HG02970 (cell line): ENCODE measurements around the gene NXN.
"Not testable (repeated sequence)": the region's sequence is repeated elsewhere in the genome, so short reads cannot be mapped to it uniquely, and the experiment has no call there.

Experiments used
- ATAC-seq: cut with Tn5 transposase; IDR thresholded peaks from one replicate; pipeline ENCODE4 v1.9.1; 2021; ENCODE audit warnings: mild to moderate bottlenecking, moderate library complexity, moderate number of reproducible peaks; ENCODE audit not compliant: unreplicated experiment, low FRiP score

The NXN gene

DNA sequence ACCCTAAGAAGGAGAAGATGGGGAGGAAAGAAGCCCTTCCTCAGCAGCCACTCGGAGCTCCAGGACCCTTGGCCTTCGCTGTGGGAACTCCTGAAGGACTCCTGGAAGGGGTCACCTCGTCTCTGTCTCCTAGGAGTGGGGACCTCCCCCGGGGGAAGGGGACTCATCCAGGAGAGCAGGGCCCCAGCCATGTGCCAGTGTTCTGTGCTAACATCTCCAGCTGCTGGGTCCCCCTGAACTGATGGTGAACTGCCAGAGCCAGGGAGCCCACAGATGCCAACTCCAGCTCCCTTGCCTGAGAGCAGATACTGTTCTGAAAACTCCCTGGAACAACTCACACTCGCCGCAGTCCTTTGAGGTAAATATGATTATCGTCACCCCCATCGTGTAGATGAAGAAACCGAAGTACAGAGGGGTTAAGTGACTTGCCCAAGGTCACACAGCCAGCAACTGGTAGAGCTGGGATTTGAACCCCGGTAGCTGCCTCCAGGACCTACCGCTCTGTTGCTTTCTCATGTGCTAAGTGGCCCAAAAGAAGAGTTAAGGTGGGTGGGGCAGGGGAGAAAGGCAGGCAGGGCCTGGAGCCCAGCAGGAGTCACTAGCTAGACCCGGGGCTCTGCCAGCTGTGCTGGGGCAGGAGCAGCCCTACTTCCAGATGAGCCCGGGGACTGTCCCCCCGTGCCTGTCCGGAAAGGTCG is 27.9 kb upstream of the NXN start:
- no peak for ATAC-seq

DNA sequence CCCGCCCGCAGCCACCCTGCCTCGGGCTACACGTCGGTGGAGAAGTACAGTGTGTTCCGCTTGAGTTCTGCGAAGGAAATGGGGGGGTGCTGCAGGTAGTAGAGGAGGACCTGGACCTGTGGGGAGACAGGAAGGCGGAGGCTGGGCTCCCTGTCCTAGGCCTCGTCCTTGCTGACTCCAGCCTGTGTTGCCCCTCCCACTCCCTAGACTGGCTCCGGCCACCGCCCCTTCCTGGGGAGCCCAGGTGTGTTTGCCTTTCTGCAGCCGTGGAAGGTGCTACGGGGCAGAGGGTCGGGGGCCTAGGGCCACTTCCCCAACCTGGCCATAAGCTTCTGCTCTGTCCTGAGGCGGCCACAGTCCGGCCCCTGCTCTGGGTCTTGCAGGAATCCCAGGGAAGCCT is 26.5 kb upstream of the NXN start:
- ATAC-seq: no peak

DNA sequence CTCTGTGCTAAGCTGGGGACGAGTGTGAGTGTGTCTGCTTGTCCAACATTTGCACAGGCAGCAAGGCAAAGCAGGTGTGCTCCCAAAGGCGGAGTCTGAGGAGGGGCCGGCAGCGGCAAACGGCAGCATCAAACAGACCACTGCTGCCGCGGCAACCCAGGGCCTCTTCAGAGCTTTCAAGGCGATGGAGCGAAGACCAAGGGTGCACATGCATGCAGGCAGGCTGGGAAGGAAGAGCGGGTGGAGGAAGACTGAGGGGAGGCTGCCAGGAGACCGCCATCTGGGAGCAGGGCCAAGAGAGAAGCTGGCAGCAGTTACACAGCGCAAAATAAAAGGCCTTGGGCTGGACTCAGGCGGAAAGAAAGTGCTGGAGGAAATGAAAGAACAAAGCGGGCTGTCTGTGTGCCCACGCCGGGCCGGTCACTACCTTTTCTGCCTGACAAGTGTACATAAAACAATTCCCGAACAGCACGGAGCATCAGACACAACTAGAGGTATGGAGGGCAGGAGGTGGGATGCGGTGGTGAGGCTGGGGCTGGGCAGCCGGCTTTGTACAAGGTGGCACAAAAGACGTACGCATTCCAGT is 25.9 kb upstream of the NXN start:
- ATAC-seq: no peak

DNA sequence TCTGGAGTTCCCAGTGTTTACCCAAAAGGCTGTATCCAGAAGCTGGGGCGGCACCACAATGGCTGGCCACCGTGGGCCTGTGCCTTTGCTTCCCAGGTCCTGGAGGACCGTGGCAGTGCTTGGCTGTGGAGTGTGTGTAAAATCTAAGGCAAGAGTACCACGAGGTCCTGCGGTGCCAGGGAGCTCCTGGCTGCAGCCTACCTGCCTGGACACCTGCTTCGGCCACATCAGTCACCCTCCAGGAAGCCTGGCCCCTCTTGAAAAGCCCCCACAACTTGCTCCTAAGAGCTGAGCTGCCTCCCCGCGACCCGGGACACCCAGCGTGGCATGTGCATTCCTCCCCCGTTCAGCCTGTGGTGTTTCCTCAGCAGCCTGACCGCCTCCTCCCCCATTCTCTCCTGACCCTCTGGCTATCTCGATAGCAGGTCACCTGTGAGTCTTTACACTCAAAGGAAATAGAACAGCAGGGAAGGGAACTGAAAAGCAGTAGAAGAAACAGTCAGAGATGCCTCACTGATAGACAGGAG is 25.3 kb upstream of the NXN start:
- ATAC-seq: no peak

DNA sequence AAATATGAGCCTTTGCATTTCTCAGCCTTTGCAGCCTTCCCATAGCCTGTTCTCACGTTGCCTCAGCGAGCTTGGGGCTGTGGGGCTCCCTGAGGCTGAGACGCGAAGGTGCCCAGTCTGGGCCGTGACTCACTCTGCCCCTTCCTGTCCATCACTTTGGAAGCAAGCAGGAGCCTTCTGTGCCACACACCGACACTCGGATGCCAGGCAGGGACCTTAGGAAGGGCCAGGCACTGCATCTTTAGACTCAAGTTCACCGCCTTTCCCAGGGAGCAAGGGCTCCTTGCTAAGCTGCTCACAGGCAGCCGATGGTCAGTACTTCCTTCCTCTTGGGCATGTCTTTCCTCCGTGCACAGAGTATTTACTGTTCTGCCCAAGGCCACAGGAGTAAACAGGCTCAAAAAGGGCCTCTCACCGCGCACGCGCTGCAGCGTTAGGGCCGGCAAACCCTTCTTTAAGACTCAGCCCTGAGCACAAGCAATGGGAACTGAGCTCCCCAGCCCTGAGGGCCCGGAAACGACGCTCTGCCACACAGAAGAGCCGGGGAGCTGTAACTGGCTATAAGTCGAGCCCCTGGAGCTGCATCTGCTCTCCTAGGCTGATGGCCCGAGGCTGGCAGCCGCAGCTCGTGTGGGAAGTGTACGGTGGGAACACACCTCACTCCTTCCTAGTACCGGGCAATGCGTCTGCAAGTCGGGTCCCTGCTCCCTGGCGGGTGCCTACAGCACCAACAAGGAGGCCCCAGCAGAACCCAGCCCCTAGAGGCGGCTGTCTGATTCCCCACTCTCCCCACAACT is 24.6 kb upstream of the NXN start:
- ATAC-seq: no peak

DNA sequence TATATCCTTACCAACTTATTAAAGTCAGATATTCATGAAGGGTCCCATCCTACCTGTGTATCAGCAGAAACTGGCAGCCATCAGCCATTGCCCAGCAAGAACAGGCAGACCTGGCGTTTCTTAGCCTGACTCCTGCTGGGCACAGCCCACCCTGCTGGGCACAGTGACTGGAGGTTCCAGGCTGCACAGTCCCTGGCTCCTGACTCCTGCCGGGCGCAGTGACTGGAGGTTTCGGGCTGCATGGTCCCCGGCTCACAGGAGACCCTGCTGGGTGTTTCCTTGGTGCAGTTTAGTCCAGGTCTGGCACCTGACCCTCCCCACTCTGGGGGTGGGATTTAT is 24.0 kb upstream of the NXN start:
- no peak for ATAC-seq

DNA sequence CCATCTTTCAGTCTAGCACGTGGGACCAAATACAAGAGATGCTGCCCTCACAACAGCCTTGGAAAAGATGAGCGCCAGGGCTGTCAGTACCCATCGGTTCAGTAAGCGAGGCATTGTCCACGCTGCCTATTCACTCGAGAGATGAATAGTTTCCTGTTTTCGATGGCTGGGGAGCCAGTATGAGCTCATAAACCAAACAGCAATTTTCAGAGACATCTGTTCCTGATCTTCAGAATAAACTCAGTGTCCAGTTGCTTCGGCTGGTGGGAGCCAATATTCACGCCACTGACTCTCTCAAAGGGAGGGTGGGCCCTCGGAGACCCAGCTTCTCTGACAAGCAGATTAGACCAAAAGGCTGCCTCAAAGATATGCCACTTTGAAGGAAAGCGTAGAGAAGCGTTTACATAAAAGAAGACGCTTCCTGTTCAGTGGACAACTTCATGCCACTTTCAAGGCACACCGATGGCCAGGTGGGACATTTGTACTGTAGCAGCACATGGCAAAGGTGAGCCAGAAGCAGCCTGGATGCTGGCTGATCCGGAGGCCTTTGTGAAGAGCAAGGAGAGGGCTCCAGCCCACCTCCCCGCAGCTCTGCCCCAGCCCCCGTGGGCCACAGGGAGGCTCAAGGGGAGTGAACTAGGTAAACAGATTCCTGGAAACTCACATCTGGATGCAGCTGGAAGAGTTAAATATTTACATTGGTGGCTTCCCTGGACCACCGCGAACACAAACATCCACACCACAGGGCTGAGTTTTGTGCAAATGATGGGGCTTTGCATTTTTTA is 23.4 kb upstream of the NXN start:
- no peak for ATAC-seq

DNA sequence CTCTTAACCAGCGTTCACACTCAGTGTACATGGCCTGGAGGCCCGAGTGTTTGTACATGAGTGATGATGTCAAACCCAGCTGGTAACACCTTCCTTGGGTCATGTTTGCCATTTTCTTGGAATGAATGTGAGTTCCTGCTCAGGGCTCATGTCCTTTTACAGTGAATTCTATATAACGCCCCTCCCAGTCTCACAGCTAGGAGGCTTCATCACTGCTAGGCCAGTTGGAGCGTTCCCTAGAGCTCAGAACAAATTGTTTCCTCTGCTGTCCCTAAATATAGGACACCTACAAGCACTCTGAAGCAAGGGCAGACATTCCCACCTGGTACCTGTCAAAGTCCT is 22.8 kb upstream of the NXN start:
- no peak for ATAC-seq

DNA sequence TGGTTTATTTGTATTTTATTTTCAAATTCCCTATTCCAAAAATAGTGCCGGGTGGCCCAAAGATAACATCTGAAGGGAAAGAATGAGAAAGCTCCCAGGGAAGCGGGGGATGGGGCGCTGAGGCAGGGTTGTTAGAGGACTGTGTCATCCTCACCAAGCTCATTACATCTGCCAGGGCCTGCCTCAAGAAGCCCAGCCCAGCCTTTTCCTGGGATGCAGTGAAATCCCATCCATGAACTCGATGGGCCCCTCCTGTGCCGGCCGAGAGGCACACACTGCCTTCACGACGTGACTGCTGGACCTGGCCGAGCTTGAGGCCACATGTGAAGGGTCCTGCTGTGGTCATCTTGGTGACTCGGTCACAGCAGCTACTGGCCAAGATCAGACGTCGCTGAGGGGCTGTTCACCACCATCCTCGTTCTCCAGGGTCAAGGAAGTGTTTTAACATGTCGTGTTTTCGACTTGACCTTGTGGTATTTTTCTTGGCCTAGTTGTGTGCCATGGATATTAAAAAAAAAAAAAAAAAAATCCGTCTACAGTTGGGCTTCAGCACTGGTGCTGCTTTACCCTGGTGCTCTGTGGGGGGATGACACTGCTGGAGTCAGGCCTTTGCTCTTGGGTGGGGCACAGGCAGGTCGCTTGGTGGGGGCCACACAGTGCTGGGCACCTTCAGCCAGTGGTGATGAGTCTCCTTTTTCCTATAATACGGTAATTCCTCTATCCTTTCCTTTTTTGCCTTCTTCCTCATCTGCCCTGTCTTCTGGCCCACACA is 22.2 kb upstream of the NXN start:
- ATAC-seq: no peak

DNA sequence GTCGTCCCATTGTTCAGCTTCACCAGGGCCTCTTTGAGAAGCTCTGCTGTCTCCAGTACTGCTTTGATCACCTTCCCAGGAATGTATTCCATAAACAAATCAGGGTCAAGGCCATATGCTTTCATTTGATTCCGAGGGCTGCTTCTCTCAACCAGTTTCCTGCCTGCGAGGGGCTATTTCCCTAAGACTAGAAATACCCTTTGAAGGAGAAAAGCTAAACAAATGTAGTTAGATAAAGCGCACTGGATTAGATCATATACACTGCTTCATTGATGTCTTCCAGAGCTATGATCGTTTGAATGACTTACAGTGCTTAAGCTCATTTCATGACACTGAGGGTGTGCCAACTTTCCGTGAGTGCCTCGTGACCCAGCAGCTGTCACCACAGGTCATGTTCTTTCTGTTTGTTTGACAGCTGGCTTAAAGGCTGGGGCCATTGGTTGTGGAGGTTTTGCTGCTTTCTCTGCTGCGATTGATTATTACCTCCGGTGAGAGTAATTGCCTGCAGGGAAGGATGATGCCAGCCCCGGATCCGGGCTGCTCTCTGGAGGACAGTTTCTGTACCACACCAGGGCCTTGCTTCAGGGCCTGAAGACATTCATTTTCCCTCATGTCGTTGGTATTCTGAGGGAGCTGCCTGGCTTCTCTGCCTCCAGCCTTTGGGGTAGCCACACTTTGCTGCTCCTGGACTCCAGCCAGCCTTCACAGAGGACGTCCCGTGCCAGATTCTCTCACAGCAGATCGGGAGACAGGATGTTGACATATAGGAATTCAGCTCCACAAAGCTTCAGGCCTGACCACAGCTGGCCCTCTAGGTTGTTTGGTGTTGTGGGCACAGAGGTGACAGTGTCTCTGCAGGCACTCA is 21.3 kb upstream of the NXN start:
- no peak for ATAC-seq

DNA sequence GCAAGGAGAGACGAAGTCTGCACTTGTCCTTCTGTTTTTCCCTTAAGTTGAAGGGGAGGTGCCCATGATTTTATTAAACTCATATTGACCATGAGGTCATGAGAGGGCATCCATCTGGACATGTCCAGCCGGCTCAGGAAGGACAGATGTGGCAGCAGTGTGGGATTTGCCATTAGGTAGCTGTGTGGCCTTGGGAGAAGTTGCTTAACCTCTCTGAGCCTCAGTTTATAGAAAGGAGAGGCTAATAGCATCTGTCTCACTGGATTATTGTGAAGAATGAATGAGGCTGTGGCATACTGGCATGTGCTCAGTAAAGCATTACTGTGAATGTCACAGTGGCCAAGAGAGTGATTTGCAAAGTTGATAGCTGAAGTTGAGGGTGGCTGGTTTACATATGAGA is 18.5 kb upstream of the NXN start:
- ATAC-seq: no peak

DNA sequence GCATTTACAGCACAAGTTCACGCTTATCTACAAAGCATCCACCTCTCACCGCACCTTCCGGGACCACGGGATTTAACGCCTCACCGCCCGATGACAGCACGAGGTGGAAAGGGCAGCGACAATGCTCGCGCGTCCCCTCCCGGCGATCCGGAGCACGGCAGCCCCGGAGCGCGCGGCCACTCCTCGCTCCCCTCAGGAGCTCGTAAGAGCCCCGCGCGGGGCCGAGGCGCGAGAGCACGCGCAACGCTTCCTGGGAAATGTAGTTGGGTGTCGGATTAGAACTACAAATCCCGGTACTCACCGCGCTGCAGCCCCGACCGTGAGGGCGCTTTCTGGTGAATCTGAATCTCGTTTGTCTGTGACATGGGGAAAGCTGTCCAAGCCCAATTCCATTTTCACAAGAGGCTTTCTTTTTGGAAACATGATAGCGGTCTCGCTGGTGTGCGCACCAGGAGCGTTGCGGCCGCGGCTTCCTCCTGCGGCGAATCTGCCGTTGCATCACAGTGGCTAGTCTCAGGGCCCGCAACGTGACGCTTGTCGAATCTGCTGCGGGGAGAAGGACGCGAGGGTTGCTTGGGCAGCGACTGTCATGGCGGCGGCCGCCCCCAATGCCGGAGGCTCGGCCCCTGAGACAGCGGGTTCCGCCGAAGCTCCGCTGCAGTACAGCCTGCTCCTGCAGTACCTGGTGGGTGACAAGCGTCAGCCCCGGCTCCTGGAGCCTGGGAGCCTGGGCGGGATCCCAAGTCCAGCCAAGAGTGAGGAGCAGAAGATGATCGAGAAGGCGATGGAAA is 17.2 kb upstream of the NXN start, which contains the start of gene TIMM22:
Gene TIMM22 (plus strand): TSS at position 576 of the 791 bp plus-strand sequence. CDS start 14 bp downstream, at position 590.
- ATAC-seq: peak; percentile 89

DNA sequence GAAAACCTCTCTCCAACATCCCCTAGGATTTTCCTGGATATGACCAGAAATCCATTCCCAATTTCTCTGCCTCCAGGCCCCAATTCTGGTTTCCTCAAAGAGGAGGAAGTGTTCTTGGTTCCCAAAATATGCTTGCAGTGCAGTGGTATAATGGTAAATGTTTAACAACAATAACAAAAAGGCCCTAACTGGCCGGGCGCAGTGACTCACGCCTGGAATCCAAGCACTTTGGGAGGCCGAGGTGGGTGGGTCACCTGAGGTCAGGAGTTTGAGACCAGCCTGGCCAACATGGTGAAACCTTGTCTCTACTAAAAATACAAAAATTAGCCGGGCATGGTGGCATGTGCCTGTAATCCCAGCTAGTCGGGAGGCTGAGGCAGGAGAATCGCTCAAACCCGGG is 15.7 kb upstream of the NXN start:
- ATAC-seq: not testable (repeated sequence)

DNA sequence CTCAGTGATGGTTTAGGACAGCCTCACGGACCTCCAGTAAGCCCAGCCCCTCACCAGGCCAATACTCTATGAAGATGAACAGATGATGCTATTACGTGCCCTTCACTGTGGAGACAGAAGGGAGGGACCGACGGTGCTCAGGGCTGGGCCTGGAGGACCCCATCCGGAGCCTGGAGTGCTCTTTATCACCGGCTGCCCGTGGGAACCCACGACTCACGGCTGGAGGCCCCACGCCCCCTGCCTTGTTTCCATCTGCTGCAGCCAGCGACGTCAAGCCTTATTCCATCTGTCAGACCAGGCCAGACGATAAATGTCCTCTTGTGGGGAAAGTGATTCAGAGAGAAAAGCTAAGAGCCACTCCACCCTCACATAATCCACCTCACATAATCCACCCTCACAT is 13.4 kb upstream of the NXN start:
- no peak for ATAC-seq

DNA sequence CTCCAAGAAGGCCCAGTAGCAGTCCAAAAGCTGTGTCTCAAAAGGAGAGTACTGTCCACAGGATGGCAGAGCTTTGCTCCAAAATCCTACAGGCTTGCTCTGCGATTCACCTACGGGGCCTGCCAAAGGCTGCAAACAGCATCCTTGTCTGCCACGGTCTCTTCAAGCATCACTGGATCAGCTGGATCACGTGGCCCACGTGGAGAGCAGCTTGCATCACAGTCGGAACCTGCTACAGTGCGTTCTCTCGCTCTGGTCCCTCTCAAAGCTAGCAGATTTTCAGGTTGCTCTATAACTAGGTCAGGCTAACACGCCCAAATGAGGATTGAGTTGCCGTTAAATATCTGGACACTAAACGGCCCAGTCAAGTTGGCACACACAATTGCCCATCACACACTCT is 9.0 kb upstream of the NXN start:
- no peak for ATAC-seq

DNA sequence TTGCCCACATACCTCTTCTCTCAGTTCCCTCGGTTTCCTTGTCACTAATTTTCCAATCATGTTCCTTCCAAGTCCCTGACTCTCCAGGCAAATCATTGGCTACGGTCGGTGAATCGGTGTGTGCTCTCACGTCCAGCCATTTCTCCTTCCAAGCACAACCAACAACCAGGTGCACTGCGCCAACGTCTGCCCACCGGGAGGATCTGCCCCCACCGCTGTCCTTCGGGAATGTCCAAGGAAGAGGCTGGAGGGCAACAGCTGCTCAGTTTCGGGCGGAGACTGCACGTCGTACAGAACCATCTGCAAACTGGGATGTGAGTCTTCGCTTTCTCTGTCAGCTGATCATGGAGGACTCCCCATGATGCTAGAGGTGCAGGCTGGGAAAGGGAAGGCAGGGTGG is 8.4 kb upstream of the NXN start:
- no peak for ATAC-seq

DNA sequence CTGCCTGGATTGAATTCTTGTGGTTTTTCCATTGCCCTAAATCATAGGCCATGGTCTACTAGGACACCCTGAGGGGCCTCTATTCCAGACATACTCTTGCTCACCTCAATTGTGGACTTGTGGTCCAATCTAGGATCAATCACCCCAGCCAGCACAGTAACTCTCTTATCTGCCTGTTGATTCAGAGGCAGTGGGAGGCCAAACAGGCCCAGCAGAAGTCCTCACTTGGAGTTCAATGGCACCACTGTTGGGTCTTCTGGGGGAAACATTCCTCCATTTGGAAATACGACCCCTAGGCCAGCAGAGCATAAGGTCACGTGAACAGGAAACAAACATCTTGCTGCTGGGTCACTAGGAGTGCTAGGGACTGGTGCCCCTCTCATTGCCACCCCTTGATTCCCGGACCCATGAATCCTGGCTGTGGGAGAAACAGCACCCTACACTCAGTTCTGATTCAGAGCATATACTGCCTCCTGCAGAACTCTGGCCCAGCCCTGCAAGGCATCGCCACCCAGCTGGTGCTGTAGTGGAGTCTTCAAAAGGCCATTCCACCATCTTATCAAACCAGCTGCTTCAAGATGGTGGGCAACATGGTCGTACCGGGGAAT is 6.8 kb upstream of the NXN start:
- ATAC-seq: no peak

DNA sequence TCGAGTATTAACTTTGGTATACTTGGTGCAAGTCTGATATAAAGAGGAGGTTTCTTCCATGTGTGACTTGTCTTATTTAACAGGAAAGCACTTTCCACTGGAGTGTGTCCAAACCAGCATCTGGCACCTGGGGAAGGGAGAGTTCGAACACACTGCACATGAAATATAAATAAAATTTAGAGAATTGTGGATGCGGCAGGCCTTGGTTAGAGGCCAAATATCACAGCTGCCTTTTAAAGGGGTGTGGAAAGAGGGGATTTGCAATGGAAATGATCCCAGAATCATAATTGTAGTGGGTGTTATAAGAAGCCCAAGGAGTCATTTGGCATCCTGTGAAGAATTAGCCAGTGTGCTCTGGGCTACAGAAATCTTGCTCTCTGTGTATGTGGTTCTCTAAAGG is 4.3 kb upstream of the NXN start:
- no peak for ATAC-seq
